Measurements from ENCODE around the gene TGFB1I1.

DNA sequence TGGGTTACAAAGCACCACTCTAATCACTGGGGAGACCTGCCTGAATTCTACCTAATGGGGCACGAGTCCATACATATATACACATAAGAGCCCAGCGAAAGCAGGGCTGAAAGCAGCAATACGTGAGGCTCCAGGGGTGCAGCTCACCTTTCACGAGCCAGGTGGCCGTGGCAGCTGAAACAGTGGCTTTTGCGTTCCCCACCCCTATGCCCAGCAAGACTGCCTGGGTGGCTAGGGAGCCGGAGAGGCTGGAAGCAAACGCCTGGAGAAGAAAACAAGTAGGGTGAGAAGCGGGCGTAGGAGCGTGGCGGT lies 35.6 kb downstream of the TGFB1I1 start:
- TF ChIP-seq EZH2 (IDR thresholded peaks at IDR 0.05; ENCODE audit: low read depth, unreplicated experiment) (no peak), POLR2AphosphoS5 (IDR thresholded peaks at IDR 0.05; ENCODE audit: low read depth) (no peak), NANOG (IDR thresholded peaks at IDR 0.05; ENCODE audit: borderline replicate concordance) (no peak), JUNB (IDR thresholded peaks at IDR 0.05; ENCODE audit: unreplicated experiment) (no peak), STAT1 (IDR thresholded peaks at IDR 0.05; ENCODE audit: unreplicated experiment) (no peak), EZH2phosphoT487 (IDR thresholded peaks at IDR 0.05; ENCODE audit: unreplicated experiment) (no peak), CREB1 (CRISPR knock-in tag; IDR thresholded peaks at IDR 0.05; ENCODE audit: low read depth) (no peak), ZNF114 (CRISPR knock-in tag; IDR thresholded peaks at IDR 0.05) (no peak), ZNF331 (CRISPR knock-in tag; IDR thresholded peaks at IDR 0.05; ENCODE audit: low read depth) (no peak)
- TF ChIP-seq, protein P1, sequence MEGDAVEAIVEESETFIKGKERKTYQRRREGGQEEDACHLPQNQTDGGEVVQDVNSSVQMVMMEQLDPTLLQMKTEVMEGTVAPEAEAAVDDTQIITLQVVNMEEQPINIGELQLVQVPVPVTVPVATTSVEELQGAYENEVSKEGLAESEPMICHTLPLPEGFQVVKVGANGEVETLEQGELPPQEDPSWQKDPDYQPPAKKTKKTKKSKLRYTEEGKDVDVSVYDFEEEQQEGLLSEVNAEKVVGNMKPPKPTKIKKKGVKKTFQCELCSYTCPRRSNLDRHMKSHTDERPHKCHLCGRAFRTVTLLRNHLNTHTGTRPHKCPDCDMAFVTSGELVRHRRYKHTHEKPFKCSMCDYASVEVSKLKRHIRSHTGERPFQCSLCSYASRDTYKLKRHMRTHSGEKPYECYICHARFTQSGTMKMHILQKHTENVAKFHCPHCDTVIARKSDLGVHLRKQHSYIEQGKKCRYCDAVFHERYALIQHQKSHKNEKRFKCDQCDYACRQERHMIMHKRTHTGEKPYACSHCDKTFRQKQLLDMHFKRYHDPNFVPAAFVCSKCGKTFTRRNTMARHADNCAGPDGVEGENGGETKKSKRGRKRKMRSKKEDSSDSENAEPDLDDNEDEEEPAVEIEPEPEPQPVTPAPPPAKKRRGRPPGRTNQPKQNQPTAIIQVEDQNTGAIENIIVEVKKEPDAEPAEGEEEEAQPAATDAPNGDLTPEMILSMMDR (conservative IDR thresholded peaks at IDR 0.05; ENCODE audit: low read depth in 2 of 2), result no peak
- TF ChIP-seq, protein P2, sequence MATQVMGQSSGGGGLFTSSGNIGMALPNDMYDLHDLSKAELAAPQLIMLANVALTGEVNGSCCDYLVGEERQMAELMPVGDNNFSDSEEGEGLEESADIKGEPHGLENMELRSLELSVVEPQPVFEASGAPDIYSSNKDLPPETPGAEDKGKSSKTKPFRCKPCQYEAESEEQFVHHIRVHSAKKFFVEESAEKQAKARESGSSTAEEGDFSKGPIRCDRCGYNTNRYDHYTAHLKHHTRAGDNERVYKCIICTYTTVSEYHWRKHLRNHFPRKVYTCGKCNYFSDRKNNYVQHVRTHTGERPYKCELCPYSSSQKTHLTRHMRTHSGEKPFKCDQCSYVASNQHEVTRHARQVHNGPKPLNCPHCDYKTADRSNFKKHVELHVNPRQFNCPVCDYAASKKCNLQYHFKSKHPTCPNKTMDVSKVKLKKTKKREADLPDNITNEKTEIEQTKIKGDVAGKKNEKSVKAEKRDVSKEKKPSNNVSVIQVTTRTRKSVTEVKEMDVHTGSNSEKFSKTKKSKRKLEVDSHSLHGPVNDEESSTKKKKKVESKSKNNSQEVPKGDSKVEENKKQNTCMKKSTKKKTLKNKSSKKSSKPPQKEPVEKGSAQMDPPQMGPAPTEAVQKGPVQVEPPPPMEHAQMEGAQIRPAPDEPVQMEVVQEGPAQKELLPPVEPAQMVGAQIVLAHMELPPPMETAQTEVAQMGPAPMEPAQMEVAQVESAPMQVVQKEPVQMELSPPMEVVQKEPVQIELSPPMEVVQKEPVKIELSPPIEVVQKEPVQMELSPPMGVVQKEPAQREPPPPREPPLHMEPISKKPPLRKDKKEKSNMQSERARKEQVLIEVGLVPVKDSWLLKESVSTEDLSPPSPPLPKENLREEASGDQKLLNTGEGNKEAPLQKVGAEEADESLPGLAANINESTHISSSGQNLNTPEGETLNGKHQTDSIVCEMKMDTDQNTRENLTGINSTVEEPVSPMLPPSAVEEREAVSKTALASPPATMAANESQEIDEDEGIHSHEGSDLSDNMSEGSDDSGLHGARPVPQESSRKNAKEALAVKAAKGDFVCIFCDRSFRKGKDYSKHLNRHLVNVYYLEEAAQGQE (IDR thresholded peaks at IDR 0.05; ENCODE audit: unreplicated experiment), result no peak

Measured in GM23338 (cell line).